Myocyte (in vitro differentiated cells): ENCODE data around the gene KNCN. TPM values are rescaled to one million over a fixed set of nuclear protein-coding genes. Genes with fewer than 3 reads are reported as not detected.

Experiments
- DNase-seq: peaks from one replicate; pipeline ENCODE4 v3.0.0-alpha.2; 2012; ENCODE audit warnings: low read depth
- polyA plus RNA-seq: library from polyadenylated mRNA; unstranded; fragments of >200 nt; gene quantifications from one replicate; pipeline ENCODE4 v1.2.1, GENCODE V29; 2012; ENCODE audit warnings: missing spikeins
- total RNA-seq: library from RNA; depleted of rRNA; stranded (reverse); fragments of >200 nt; gene quantifications from 2 replicates; pipeline ENCODE4 v1.2.3, GENCODE V29; 2014

The KNCN gene
- not detected in 2 replicates for total RNA-seq
- not detected for polyA plus RNA-seq

- no peak for DNase-seq
These were observed at the start of gene KNCN for GRCh38 chr1:46551597-46552095. Gene KNCN, minus strand, starts transcription at chr1:46551647. Its CDS starts 432 bp downstream, at chr1:46551215.

GRCh38 chr1:46599059-46599970, 47.9 kb upstream of the KNCN start:
- DNase-seq: no peak

GRCh38 chr1:46596846-46597245, 45.4 kb upstream of the KNCN start:
- DNase-seq: no peak

- DNase-seq: no peak
These were observed 44.6 kb upstream of the KNCN start for GRCh38 chr1:46596036-46596435.

GRCh38 chr1:46595127-46595526, 43.7 kb upstream of the KNCN start:
- peak; percentile 12 for DNase-seq

GRCh38 chr1:46594063-46594462, 42.6 kb upstream of the KNCN start:
- DNase-seq: no peak

GRCh38 chr1:46592823-46593222, 41.4 kb upstream of the KNCN start:
- DNase-seq: no peak

- no peak for DNase-seq
These were observed 38.1 kb upstream of the KNCN start for GRCh38 chr1:46589529-46589928.

- DNase-seq: no peak
These were observed 35.6 kb upstream of the KNCN start for GRCh38 chr1:46587069-46587468.

GRCh38 chr1:46585312-46585938, 34.0 kb upstream of the KNCN start:
- no peak for DNase-seq

- DNase-seq: no peak
These were observed 32.0 kb upstream of the KNCN start for GRCh38 chr1:46583494-46583893.

GRCh38 chr1:46582972-46583371, 31.5 kb upstream of the KNCN start:
- DNase-seq: no peak

GRCh38 chr1:46581681-46582455, 30.4 kb upstream of the KNCN start:
- DNase-seq: no peak

GRCh38 chr1:46580140-46580903, 28.9 kb upstream of the KNCN start:
- no peak for DNase-seq

GRCh38 chr1:46577671-46578070, 26.2 kb upstream of the KNCN start:
- no peak for DNase-seq

- no peak for DNase-seq
These were observed 25.1 kb upstream of the KNCN start for GRCh38 chr1:46576596-46576995.

- DNase-seq: no peak
These were observed 24.3 kb upstream of the KNCN start for GRCh38 chr1:46575778-46576177.

GRCh38 chr1:46575300-46575699, 23.9 kb upstream of the KNCN start:
- DNase-seq: no peak

- DNase-seq: no peak
These were observed 20.3 kb upstream of the KNCN start for GRCh38 chr1:46571691-46572225.

GRCh38 chr1:46569884-46570725, 18.7 kb upstream of the KNCN start:
- no peak for DNase-seq
